Testis (tissue), 2 donors: ENCODE data around the gene FRMD5.

ENCODE experiments used
- CTCF ChIP-seq, 3 experiments: fragments of 450-650 bp in 2 of 3; fragments of 200-600 bp in 1 of 3; sonication (generic) in 1 of 3; IDR thresholded peaks; one replicate each; pipeline ENCODE4 v1.5.1; 2016 to 2019; ENCODE audit warnings: antibody characterized with exemption in 3 of 3, mild to moderate bottlenecking in 2 of 3, moderate library complexity in 1 of 3
- POLR2A ChIP-seq: fragments of 450-650 bp; IDR thresholded peaks from one replicate; pipeline ENCODE4 v1.6.1; 2017; ENCODE audit warnings: antibody characterized with exemption, mild to moderate bottlenecking, moderate library complexity

- no peak for TF ChIP-seq CTCF (IDR thresholded peaks at IDR 0.05)
- no peak for TF ChIP-seq POLR2A
Observed at GRCh38 chr15:43898891-43899290, 296.2 kb downstream of the FRMD5 start.
